Measurements from ENCODE around the gene PLAAT3.
A peak's percentile ranks its signal among the peaks of the same experiment; 100 is the strongest.
"Not testable (repeated sequence)": the region's sequence is repeated elsewhere in the genome, so short reads cannot be mapped to it uniquely, and the experiment has no call there.

PLAAT3 gene

DNA sequence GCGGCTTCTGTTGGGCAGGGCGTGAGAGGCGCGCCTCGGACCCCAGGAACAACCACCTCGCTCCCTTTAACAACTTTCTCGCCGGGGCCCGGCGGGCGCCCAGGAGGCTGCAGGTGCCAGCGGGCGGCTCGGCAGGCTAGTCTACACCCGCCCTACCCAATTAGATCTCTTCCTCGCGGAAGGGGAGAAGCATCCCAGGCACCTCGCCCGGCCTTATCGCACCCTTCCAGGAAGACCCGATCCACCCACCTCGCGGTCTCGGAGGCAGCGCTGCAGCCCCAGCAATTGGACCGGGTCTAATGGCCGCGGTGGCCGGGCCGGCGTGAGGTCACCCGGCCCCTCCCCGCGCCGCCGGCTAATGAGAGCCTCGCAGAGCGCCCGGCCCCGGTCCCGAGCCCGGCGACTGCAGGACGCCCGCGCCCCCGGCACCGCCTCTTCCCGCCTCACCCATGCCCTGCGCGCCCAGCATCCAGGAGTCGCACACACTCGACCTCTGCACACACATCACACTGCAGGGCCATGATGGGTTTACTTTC lies at the start of gene PLAAT3:
Gene PLAAT3, minus strand, starts transcription at position 298 of the 536 bp plus-strand sequence. CDS start 419 bp downstream, outside the sequence.
- peak; percentile 83 for DNase-seq (ENCODE audit: low spot score)

DNA sequence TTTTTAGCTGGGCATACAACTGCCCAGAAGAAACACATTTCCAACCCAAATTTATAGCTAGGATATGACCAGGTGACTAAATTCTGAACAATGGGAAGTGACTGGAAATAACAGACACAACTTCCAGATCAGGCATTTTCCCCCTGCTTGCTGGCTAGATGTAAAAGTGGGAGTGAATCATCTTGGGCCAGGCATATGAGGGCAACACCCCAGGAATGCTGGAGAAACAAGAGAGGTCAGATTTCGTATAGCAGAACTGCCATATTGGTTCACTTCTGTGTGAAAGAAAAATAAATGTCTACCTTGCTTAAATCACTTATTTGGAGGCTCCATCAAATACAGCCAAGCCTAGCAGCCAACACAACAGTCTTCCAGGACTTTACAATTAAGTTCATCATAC lies 49.6 kb upstream of the PLAAT3 start:
- DNase-seq (ENCODE audit: low spot score): peak; percentile 78

DNA sequence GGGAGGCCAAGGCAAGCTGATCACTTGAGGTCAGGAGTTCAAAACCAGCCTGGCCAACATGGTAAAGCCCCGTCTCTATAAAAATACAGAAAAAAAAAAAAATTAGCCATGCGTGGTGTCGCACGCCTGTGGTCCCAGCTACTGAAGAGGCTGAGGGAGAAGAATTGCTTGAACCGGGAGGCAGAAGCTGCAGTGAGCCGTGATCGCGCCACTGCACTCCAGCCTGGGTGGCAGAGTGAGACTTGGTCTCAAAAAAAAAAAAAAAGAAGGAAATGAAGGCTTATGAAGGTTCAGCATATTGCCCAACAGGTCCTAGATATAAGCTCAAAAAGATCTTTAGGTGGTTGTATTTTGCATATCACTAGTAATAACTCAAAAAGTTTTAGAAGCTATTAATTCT lies 46.7 kb upstream of the PLAAT3 start:
- DNase-seq (ENCODE audit: low spot score): no peak

DNA sequence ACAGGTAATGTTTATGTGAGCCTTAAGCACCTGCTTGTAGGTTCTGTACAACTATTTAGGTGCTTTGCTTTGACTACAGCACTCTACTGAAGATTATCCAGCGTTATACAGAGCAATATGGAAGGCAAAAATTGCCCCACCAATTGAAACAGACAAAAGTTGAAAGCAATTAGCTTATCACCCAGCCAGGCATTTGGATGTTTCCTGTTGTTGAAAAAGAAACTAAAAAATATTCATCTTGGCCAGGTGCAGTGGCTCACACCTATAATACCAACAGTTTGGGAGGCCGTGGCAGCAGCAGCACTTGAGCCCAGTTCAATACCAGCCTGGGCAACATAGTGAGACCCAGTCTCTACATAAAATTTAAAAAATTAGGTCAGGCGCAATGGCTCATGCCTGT lies 38.4 kb upstream of the PLAAT3 start:
- no peak for DNase-seq (ENCODE audit: low spot score)

DNA sequence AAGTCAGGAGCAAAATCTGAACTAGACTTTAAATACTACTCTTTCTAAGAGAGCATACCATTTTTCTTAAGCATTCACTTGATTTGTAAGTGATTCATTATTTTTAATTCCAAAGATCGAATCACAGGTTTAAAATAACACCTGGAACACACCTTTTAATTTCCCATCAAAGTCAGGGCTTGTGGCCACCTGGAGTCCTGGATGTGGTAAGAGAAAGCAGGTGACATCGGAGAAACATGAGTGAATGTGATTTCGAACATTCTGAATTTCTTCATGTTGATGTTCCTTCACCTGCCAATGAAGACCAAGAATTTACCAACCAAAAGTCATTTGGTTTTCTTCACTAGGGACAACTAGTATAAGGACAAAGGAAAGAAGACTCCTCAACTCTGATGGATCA lies 29.0 kb upstream of the PLAAT3 start:
- DNase-seq (ENCODE audit: low spot score): no peak

DNA sequence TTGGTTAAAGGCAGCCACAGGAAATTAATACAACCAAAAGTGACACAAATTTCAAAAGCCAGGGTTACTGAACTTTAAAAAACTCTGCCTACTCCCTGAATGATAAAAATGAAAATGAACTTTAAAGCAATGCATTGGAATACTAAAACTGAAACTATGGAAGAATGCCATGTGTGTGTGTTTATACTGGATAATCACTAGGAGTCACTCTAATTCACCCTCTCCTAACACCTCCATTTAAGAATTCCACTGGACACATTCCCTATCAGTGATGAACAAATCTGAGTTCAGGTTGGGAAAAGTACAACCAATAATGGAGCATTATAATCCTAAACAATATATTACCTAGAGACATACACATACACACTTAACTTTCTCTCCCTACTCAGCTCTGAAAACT lies 27.5 kb upstream of the PLAAT3 start:
- no peak for DNase-seq (ENCODE audit: low spot score)

DNA sequence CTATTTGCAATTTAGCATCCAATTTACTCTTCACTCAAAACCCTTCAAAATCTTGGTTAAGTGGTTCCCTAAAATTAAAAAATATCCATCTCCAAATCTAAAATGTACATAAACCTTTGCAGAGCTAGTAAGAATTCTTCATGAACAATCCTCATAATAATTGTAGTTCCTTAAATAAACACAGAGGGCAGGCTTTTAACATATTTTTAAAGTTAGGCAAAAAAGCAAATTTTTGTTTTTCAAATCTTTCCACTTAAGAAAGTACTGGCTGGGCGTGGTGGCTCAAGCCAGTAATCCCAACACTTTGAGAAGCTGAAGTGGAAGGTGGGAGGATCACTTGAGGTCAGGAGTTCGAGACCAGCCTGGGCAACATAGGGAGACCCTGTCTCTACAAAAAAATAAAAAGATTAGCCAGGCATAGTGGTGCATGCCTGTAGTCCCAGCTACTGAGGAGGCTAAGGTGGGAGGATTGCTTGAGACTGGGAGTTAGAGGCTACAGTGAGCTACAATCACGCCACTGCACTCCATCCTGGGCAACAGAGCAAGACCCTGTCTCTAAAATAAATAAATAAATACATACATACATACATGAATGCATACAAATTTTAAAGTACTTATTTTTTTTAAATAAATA lies 25.1 kb upstream of the PLAAT3 start:
- DNase-seq (ENCODE audit: low spot score): no peak

DNA sequence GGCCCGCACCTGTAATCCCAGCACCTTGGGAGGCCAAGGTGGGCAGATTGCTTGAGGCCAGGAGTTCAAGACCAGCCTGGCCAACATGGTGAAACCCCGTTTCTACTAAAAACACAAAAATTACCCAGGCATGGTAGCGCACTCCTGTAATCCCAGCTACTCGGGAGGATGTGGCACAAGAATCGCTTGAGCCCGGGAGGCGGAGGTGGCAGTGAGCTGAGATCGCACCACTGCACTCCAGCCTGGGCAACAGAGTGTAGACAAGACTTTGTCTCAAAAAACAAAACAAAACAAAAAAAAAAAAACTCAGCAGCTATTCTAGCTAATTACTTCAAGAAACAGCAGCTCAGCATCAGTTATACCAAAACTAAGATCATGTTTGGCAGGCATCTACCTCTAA lies 24.2 kb upstream of the PLAAT3 start:
- DNase-seq (ENCODE audit: low spot score): not testable (repeated sequence)

DNA sequence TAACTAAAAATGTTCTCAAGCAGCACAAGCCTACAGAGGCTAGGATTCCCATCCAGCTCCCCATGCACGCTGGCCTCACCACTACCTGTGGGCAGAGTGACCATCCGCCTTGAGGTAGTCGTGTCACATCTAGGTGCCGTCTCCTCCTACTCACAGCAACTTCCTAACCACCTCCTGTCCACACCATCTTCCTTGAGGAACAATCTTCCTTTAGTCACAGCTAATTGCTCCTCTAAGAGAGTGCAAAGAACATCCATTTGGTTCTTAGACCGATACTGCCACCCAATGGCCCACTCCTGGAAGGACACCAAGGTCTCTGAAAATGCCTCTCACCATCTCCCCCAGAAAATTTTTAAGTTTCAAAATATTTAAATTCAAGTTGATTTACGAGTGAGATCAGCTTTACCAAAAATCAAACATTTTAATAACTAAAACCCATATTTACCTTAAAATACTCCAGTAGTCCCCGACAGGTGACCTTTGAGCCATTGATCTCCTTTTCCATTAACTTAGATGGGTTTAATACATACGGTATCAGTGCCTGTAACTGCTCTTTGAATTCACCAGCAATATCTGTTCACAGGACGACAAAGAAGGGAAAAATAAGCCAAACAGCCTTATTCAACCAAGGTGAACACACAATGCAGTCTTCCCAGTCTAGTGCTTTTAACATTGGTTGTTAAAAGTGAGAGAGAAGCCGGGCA lies 21.7 kb upstream of the PLAAT3 start:
- peak; percentile 72 for DNase-seq (ENCODE audit: low spot score)

DNA sequence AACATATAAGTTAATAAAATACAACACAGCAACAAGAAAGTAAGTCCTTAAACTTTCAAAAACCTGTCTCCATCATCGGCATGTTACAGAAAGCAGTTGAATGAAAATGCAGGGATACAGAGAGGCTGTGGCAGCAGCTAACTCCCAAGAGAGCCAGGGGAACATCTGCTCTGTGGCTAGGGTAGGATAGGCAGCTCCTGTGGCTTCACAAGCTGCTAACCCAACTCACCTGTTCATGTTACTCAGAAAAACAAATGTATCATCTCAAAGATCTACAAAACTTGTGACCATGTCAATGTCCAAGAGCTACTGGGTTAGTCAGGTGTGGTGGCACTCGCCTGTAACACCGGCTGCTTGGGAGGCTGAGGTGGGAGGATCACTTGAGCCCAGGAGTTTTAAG lies 15.2 kb upstream of the PLAAT3 start:
- DNase-seq (ENCODE audit: low spot score): no peak

DNA sequence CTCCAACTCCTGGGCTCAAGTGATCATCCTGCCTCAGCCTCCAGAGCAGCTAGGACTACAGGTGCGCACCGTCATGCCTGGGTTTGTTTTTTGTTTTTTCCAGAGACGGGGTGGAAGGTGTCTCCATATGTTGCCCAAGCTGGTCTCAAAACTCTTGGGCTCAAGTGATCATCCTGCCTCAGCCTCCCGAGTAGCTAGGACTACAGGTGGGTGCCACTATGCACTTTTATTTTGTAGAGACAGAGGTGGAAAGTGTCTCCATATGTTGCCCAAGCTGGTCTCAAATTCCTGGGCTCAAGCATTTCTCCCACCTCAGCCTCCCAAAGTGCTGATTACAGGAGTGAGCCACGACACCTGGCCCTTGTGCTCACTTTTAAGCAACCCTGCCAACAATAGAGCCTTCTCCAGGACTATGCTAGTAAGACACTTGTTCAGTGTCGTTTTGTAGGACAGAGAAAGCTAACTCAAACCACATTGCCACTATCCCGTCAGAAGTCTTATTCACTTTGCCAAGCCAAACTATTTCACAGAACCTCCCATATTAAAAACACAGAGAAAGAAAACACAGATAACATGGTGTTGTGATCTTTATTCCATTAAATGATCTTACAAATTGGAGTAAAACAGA lies 9.4 kb upstream of the PLAAT3 start:
- no peak for DNase-seq (ENCODE audit: low spot score)

DNA sequence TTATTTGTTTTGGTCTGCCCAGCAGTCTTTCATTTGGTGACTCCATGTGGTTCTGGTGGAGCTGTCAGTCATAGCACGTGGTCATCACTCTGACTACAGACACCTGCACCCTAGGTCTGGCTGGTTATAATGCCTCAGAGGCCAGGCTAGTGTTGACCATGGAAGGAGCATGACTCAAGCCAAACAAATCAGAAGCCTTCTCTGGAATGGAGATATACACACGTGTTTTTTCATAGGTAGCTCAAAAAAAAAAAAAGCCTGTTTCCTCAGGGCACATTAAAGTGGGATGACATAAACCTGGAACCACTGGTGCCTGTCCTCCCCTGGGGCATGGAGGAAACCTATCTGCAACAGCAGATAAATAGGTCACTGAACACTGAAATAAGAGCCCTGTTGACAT lies 8.1 kb upstream of the PLAAT3 start:
- DNase-seq (ENCODE audit: low spot score): peak; percentile 97

DNA sequence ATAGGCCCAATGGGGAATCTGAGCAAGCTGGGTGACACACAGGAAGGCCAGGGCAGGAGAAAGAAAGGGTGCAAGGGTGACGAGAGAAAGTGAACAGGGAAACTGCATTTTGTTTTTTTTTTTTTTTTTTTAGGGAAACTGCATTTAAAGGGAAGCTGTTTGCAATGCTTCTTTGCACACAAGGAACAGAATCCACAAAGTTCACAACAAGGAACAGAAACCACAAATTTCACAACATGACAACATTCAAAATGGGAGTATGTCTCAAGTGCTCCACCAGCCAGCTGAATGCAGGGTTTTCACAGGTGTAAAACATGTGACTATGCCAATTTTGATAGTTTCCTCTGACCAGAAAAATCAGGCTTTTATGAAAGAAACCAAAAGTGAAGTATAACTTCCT lies 6.8 kb upstream of the PLAAT3 start:
- DNase-seq (ENCODE audit: low spot score): no peak

DNA sequence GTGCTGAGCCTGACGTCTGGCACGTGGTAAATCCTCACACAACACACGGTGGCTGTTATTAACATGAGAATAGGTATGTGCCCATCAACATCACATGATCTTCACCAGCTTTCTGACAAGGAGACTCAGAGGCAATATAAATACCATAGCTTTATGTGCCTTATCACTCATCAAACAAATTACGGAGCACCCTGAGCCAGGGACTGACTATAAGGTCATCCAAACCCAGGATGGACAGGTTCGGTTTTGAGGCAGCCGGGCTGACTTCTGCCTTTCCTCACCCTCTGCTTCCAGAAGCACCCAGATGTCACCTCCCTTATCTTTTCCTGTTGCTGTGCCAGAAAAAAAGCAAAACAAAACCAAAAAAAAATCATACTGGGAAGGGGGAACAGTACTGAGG lies 5.7 kb upstream of the PLAAT3 start:
- no peak for DNase-seq (ENCODE audit: low spot score)

DNA sequence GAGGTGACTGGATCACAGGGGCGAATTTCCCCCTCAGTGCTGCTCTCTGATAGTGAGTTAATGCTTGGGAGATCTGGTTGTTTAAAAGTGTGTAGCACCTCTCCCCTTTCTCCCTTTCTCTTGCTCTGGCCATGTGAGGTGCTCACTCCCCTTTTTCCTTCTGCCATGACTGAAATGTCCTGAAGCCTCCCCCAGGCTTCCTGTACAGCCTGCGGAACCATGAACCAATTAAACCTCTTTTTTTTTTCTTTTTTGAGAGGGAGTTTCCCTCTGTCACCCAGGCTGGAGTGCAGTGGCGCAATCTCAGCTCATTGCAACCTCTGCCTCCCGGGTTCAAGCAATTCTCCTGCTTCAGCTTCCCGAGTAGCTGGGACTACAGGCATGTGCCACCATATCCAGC lies 3.5 kb upstream of the PLAAT3 start:
- DNase-seq (ENCODE audit: low spot score): not testable (repeated sequence)

DNA sequence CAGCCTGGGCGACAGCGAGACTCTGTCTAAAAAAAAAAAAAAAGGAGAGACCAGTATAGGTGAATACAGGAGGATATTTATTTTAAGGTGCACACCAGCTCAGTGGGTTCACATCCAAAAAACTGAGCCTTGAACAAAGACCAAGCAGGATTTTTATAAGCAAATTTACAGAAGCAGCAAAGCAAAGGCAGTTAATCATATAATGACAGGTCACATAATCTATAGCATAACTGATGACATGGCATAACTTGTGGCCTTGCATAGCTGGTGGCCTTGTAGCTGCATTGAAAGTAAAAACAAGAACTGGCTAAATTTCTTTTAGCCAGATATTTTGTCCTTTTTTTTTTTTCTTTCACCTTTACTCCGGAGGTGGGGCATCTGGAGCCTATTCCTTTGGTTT lies 2.7 kb upstream of the PLAAT3 start:
- no peak for DNase-seq (ENCODE audit: low spot score)

DNA sequence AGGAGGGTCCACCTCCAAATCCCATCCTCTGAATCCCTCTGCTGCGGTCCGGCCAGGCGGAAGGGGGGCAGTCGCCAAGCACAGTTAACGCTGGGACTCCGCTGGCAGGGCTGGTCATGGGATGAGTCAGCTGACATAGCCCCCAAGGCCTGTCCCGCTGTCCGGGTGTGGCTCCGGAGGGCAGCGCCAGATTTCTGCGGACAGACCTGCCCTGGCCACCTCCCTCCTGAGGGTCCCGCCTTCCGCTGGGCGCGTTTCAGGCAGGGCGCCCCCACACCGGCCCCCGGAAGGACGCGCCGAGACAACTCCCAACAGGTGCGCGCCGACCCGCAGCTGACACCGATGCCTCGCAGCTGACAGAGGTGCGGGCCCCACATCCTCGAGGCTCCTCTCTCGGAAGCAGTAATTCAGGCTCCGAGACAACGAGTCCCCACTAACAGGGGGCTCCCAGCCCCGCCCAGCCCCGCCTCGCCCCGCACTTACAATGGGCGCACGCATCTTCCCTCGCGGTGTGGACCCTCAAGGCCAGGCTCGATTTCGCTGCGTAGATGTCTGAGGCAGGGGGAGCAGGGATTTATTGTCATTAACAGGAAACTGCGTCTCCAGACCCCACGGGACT lies 607 bp downstream of the PLAAT3 start:
- peak; percentile 64 for DNase-seq (ENCODE audit: low spot score)

DNA sequence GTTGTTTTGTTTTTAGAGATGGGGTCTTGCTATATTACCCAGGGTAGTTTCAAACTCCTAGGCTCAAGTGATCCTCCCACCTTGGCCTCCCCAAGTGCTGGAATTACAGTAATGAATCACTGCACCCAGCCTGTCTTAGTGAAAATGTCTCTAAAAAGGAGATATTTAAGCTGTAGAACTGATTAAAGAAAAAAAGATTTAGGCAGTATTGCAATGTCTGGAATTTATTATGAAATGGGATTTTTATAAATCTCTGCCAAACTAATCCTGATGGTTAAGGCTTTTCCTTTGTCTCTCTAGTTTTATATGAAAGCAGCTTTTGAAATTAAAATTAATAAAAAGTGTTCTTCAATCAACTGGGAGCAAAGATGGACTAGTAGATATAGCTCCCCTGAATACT lies 2.1 kb downstream of the PLAAT3 start:
- no peak for DNase-seq (ENCODE audit: low spot score)

DNA sequence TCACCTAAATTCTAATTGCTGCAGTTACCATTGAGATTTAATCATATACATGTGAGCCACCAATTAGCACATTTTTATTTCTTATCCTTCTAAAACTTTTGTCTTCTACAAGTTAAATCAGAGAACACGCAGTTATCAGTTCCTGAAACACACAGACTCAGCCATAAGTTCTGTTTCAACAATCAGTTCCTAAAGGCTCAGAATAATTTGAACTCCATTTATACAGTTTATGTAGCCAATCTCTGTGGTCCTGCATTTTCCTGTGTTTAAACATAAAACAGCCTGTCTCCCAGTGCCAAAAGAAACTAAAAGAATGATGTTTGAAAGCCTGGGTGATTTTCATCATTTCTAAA lies 2.9 kb downstream of the PLAAT3 start:
- DNase-seq (ENCODE audit: low spot score): no peak

DNA sequence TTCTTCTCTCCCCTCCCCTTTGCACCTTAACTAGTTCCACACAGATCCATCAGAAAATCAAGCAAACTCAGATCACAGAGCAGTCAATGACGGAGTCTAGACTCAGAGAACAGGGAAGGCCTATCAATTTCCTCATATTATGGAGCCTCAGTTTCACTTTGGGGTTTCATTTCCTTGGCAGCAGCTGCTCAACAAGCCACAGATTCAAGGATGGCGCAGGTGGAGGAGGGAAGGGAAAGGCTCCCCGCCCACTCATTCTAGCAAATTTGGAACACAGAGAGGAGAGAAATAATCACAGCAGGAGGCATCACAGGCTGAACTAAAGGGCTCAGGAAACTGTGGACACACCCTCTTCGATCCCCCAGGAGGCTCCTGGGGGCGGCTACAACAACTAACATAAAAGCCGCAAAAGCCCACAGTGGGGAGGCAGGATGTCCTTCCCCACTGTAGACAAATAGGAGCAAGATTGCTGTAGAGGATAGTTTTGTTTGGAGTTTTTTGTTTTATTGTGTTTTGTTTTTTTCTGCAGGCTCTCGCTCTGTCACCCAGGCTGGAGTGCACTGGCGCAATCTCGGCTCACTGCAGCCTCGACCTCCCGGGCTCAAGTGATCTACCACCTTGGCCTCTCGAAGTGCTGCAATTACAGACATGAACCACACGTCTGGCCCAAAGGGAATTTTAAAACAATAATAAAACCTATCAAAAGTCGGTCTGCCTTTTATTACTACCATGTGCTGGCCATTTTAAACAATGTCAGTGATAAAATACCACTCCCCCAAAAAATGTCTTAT lies 3.4 kb downstream of the PLAAT3 start:
- DNase-seq (ENCODE audit: low spot score): no peak

DNA sequence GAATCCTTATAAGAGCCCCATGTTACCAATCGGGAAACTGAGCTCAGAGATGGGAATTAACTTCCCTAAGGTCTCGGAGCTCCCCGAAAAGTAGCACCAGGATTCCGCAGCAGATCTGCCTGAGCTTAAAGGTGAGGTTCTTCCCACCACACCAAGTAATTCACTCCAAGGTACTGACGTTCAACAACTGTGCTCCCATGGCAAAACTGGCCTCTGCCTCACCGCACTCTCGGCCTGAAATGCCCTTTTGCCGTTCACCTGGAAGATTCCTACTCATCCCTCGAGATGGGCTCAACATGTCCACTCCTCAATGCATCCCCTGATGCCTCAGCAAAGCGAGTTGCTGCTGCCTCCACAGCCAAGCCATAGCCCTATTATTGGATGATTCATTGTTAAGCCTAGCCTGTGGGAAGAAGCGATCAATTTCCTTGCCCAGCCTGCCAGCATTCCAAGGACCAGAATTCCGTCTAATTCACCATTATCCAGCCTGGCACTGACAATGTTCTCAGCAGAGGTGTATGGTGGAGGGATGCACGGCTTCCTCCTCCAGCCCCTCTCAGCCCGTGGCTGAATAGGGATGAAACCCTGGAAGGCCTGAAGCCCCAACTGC lies 4.2 kb downstream of the PLAAT3 start:
- no peak for DNase-seq (ENCODE audit: low spot score)

DNA sequence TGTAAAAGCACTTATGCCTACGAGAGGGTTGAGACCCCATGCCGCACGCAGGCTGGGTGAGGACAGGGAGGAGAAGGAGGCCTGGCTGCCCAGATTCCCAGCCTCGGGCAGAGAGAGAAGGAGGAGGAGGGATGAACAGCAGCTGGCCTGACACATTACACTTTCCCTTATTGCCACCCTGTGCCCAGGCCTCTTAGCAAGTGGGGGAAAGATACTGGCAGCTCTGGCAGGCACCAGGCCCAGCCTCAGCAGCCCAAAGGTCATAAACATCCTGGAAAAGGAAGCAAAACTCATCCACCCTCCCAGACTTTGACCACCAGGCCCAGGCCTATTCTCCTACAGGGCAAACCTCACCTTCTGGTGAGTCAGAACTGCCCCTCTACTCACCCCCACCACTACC lies 4.7 kb downstream of the PLAAT3 start:
- peak; percentile 36 for DNase-seq (ENCODE audit: low spot score)

Measured in kidney tubule cell (primary cell).